HG03378 (cell line): ENCODE data around the gene ZNF155.
"Not testable (repeated sequence)": the region's sequence is repeated elsewhere in the genome, so short reads cannot be mapped to it uniquely, and the experiment has no call there.

ENCODE experiments used
- ATAC-seq: cut with Tn5 transposase; IDR thresholded peaks from one replicate; pipeline ENCODE4 v1.9.1; 2021; ENCODE audit warnings: mild to moderate bottlenecking, moderate library complexity; ENCODE audit not compliant: unreplicated experiment

ZNF155 gene

GRCh38 chr19:43983912-43984686 lies at the start of gene ZNF155:
ZNF155 (plus strand) TSS chr19:43984188; CDS start chr19:43988544, 4,356 bp downstream.
- peak; percentile 63 for ATAC-seq

- peak; percentile 70 for ATAC-seq
These were observed 48.8 kb upstream of the ZNF155 start, which contains the start of gene ZNF45 for GRCh38 chr19:43934985-43935708. ZNF45 (minus strand) TSS chr19:43935282; CDS start chr19:43922185, 13,097 bp downstream.

GRCh38 chr19:43936188-43936587 lies 47.8 kb upstream of the ZNF155 start:
- no peak for ATAC-seq

- no peak for ATAC-seq
These were observed 44.3 kb upstream of the ZNF155 start for GRCh38 chr19:43939557-43940260.

GRCh38 chr19:43940719-43941118 lies 43.3 kb upstream of the ZNF155 start:
- no peak for ATAC-seq

- ATAC-seq, result no peak
These were observed 42.8 kb upstream of the ZNF155 start for GRCh38 chr19:43941209-43941608.

- not testable (repeated sequence) for ATAC-seq
These were observed 36.6 kb upstream of the ZNF155 start for GRCh38 chr19:43947412-43947811.

GRCh38 chr19:43949803-43950202 lies 34.2 kb upstream of the ZNF155 start:
- not testable (repeated sequence) for ATAC-seq

GRCh38 chr19:43950834-43951645 lies 32.9 kb upstream of the ZNF155 start, which contains the start of gene ZNF221:
ZNF221 (plus strand) TSS chr19:43951228; CDS start chr19:43962727, 11,499 bp downstream.
- peak; percentile 83 for ATAC-seq

- no peak for ATAC-seq
These were observed 27.2 kb upstream of the ZNF155 start for GRCh38 chr19:43956827-43957226.

- no peak for ATAC-seq
These were observed 26.1 kb upstream of the ZNF155 start for GRCh38 chr19:43957891-43958290.

- ATAC-seq, result no peak
These were observed 23.6 kb upstream of the ZNF155 start for GRCh38 chr19:43960411-43960810.

- no peak for ATAC-seq
These were observed 17.8 kb upstream of the ZNF155 start for GRCh38 chr19:43966079-43966694.

- ATAC-seq, result no peak
These were observed 7.3 kb upstream of the ZNF155 start for GRCh38 chr19:43976732-43977131.

GRCh38 chr19:43983544-43983911 lies 460 bp upstream of the ZNF155 start:
- ATAC-seq, result no peak

- peak; percentile 27 for ATAC-seq
These were observed 656 bp downstream of the ZNF155 start for GRCh38 chr19:43984687-43985000.

GRCh38 chr19:43997631-43998290 lies 13.8 kb downstream of the ZNF155 start:
- no peak for ATAC-seq

GRCh38 chr19:44002212-44002565 lies 18.2 kb downstream of the ZNF155 start:
- no peak for ATAC-seq

GRCh38 chr19:44002566-44003460 lies 18.8 kb downstream of the ZNF155 start, which contains the start of gene ZNF230:
ZNF230 (plus strand) TSS chr19:44002957; CDS start chr19:44007079, 4,122 bp downstream.
- peak; percentile 86 for ATAC-seq
